ENCODE measurements around the gene OR2B2.

DNA sequence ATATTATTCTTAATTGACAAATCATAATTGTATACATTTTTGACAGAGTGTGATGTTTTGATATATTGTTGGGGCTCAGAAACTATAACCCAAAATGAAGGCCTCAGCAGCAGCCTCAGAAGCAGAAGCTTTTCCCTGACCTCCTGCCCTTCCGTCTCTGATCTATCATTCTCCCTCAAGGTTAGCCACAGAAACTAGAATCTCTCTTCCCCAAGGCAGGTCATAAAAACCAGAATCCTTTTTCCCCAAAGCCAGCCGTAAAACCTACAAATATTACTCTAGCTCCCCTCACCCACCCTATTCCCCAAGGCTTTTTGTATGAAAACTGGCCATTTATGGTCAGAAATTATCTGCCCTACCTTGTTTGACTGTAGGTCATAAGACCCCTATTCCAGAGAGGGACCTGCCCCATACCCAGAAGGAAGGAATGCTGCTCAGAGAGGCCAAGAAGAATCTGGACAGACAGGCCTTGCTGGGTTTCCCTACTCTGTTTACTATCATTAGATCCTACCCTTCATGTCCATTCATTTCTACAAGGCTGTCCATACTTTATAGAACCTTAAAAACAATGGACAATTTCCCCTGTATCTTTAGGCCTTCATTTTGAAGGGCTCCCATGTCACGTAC lies 14.5 kb downstream of the OR2B2 start:
- TF ChIP-seq, protein P1, sequence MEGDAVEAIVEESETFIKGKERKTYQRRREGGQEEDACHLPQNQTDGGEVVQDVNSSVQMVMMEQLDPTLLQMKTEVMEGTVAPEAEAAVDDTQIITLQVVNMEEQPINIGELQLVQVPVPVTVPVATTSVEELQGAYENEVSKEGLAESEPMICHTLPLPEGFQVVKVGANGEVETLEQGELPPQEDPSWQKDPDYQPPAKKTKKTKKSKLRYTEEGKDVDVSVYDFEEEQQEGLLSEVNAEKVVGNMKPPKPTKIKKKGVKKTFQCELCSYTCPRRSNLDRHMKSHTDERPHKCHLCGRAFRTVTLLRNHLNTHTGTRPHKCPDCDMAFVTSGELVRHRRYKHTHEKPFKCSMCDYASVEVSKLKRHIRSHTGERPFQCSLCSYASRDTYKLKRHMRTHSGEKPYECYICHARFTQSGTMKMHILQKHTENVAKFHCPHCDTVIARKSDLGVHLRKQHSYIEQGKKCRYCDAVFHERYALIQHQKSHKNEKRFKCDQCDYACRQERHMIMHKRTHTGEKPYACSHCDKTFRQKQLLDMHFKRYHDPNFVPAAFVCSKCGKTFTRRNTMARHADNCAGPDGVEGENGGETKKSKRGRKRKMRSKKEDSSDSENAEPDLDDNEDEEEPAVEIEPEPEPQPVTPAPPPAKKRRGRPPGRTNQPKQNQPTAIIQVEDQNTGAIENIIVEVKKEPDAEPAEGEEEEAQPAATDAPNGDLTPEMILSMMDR (IDR thresholded peaks at IDR 0.05; ENCODE audit: low read depth, low read length, missing input control): no peak
- TF ChIP-seq TAF1 (conservative IDR thresholded peaks at IDR 0.05) (no peak), SP1 (IDR thresholded peaks at IDR 0.05) (no peak), EGR1 (IDR thresholded peaks at IDR 0.05; ENCODE audit: low read depth in 2 of 2) (no peak), GABPA (IDR thresholded peaks at IDR 0.05 in 1 of 2, conservative IDR thresholded peaks at IDR 0.05 in 1 of 2) (no peak), YY1 (IDR thresholded peaks at IDR 0.05) (no peak), FOXA1 (IDR thresholded peaks at IDR 0.05) (no peak), RAD21 (IDR thresholded peaks at IDR 0.05) (no peak), RXRA (IDR thresholded peaks at IDR 0.05) (no peak), JUND (IDR thresholded peaks at IDR 0.05) (no peak)
- TF ChIP-seq, protein P2, sequence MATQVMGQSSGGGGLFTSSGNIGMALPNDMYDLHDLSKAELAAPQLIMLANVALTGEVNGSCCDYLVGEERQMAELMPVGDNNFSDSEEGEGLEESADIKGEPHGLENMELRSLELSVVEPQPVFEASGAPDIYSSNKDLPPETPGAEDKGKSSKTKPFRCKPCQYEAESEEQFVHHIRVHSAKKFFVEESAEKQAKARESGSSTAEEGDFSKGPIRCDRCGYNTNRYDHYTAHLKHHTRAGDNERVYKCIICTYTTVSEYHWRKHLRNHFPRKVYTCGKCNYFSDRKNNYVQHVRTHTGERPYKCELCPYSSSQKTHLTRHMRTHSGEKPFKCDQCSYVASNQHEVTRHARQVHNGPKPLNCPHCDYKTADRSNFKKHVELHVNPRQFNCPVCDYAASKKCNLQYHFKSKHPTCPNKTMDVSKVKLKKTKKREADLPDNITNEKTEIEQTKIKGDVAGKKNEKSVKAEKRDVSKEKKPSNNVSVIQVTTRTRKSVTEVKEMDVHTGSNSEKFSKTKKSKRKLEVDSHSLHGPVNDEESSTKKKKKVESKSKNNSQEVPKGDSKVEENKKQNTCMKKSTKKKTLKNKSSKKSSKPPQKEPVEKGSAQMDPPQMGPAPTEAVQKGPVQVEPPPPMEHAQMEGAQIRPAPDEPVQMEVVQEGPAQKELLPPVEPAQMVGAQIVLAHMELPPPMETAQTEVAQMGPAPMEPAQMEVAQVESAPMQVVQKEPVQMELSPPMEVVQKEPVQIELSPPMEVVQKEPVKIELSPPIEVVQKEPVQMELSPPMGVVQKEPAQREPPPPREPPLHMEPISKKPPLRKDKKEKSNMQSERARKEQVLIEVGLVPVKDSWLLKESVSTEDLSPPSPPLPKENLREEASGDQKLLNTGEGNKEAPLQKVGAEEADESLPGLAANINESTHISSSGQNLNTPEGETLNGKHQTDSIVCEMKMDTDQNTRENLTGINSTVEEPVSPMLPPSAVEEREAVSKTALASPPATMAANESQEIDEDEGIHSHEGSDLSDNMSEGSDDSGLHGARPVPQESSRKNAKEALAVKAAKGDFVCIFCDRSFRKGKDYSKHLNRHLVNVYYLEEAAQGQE (IDR thresholded peaks at IDR 0.05): no peak
- TF ChIP-seq, protein P3, sequence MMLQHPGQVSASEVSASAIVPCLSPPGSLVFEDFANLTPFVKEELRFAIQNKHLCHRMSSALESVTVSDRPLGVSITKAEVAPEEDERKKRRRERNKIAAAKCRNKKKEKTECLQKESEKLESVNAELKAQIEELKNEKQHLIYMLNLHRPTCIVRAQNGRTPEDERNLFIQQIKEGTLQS (IDR thresholded peaks at IDR 0.05): no peak
- TF ChIP-seq, protein P4, sequence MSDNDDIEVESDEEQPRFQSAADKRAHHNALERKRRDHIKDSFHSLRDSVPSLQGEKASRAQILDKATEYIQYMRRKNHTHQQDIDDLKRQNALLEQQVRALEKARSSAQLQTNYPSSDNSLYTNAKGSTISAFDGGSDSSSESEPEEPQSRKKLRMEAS (IDR thresholded peaks at IDR 0.05): no peak
- TF ChIP-seq, protein P5, sequence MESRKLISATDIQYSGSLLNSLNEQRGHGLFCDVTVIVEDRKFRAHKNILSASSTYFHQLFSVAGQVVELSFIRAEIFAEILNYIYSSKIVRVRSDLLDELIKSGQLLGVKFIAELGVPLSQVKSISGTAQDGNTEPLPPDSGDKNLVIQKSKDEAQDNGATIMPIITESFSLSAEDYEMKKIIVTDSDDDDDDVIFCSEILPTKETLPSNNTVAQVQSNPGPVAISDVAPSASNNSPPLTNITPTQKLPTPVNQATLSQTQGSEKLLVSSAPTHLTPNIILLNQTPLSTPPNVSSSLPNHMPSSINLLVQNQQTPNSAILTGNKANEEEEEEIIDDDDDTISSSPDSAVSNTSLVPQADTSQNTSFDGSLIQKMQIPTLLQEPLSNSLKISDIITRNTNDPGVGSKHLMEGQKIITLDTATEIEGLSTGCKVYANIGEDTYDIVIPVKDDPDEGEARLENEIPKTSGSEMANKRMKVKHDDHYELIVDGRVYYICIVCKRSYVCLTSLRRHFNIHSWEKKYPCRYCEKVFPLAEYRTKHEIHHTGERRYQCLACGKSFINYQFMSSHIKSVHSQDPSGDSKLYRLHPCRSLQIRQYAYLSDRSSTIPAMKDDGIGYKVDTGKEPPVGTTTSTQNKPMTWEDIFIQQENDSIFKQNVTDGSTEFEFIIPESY (IDR thresholded peaks at IDR 0.05): no peak
